GM18861 (cell line): Measurements from ENCODE around the gene MAPK8IP3.
"Not testable (repeated sequence)": the region's sequence is repeated elsewhere in the genome, so short reads cannot be mapped to it uniquely, and the experiment has no call there.

Experiments used
- ATAC-seq: cut with Tn5 transposase; IDR thresholded peaks from one replicate; pipeline ENCODE4 v1.9.1; 2021; ENCODE audit not compliant: unreplicated experiment

MAPK8IP3 gene

GRCh38 chr16:1784977-1785845 lies 79.2 kb downstream of the MAPK8IP3 start:
- no peak for ATAC-seq

GRCh38 chr16:1785846-1786170 lies 79.8 kb downstream of the MAPK8IP3 start:
- no peak for ATAC-seq

- no peak for ATAC-seq
Measured at GRCh38 chr16:1786242-1787055, 80.5 kb downstream of the MAPK8IP3 start.

- no peak for ATAC-seq
Measured at GRCh38 chr16:1787056-1787321, 81.0 kb downstream of the MAPK8IP3 start.

GRCh38 chr16:1787322-1788094 lies 81.5 kb downstream of the MAPK8IP3 start:
- ATAC-seq, result no peak

GRCh38 chr16:1788095-1788707 lies 82.2 kb downstream of the MAPK8IP3 start:
- no peak for ATAC-seq

- no peak for ATAC-seq
Measured at GRCh38 chr16:1788708-1789100, 82.7 kb downstream of the MAPK8IP3 start.

GRCh38 chr16:1789643-1790045 lies 83.6 kb downstream of the MAPK8IP3 start:
- ATAC-seq, result no peak

GRCh38 chr16:1790261-1790610 lies 84.2 kb downstream of the MAPK8IP3 start:
- ATAC-seq, result no peak

- no peak for ATAC-seq
Measured at GRCh38 chr16:1790611-1791255, 84.7 kb downstream of the MAPK8IP3 start.

GRCh38 chr16:1791256-1791942 lies 85.4 kb downstream of the MAPK8IP3 start:
- ATAC-seq, result no peak

- no peak for ATAC-seq
Measured at GRCh38 chr16:1791943-1792812, 86.2 kb downstream of the MAPK8IP3 start.

GRCh38 chr16:1792836-1793577 lies 87.0 kb downstream of the MAPK8IP3 start:
- no peak for ATAC-seq

- no peak for ATAC-seq
Measured at GRCh38 chr16:1793578-1794220, 87.7 kb downstream of the MAPK8IP3 start, which contains the start of gene IGFALS. TSS of gene IGFALS (minus strand) at chr16:1793705. CDS start at chr16:1793652, 53 bp downstream.

GRCh38 chr16:1794221-1794871 lies 88.4 kb downstream of the MAPK8IP3 start:
- no peak for ATAC-seq

GRCh38 chr16:1794908-1795666 lies 89.1 kb downstream of the MAPK8IP3 start:
- ATAC-seq, result no peak

GRCh38 chr16:1799263-1799662 lies 93.3 kb downstream of the MAPK8IP3 start:
- ATAC-seq, result not testable (repeated sequence)
